ENCODE measurements around the gene DNAH9.
"Not testable (repeated sequence)": the region's sequence is repeated elsewhere in the genome, so short reads cannot be mapped to it uniquely, and the experiment has no call there.

Gene DNAH9

DNA sequence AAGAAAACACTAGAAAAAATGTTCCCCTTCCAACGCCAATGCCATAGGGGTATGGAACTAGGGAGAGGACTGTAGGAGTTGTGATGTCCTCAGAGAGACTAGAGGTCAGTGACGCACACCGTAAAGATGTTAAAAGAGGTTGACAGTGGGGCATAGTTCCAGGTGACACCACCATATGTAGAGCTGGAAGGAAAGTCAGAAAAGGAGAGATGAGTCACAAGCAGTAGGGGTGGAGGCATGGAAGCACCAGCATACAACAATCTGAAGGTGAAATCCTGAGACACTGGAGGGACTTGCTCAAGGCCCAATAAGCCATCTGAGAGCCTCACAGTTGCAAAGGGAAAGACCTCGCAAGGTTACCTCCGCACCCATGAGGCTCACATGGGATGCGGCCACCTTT is 323.0 kb downstream of the DNAH9 start:
- DNase-seq (ENCODE audit: low read depth), result no peak

GRCh38 chr17:11922638-11923037 is 324.4 kb downstream of the DNAH9 start:
- no peak for DNase-seq (ENCODE audit: low read depth)

- no peak for DNase-seq (ENCODE audit: low read depth)
These were observed 325.8 kb downstream of the DNAH9 start for GRCh38 chr17:11924076-11924475.

GRCh38 chr17:11925262-11926021 is 327.2 kb downstream of the DNAH9 start:
- DNase-seq (ENCODE audit: low read depth), result no peak

- DNase-seq (ENCODE audit: low read depth), result no peak
These were observed 330.2 kb downstream of the DNAH9 start for GRCh38 chr17:11928436-11928835.

GRCh38 chr17:11932337-11932898 is 334.1 kb downstream of the DNAH9 start:
- no peak for DNase-seq (ENCODE audit: low read depth)

DNA sequence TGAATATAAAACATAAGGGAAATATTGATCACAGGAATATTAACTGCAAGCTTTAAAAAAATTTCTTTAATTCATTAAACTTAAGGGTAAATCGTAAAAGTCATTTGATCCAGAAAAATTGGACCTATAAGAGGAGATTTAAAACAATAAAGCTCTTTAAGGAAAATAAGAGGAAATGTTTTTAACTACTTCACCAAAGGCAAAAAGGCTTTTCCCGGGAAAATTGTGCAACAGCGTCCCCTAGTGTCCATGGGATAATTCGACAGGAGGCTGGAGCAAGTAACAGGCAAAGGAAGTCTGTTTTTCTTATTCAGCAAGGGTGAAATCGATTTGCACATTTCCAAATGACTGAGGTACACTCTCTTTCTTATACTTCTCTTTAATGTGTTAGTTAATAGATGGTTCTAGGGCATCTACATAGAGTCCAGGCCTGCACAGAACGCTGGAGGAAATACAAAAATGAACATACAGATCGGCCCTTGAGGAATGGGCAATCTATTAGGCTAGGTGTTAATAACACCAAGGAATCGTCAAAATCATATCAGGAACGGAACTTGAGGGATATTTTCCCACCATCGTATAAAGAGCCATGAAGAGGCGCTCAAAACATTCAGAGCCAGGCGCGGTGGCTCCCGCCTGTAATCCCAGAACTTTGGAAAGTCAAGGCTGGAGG is 337.6 kb downstream of the DNAH9 start:
- DNase-seq (ENCODE audit: low read depth), result no peak

GRCh38 chr17:11940904-11941303 is 342.6 kb downstream of the DNAH9 start:
- DNase-seq (ENCODE audit: low read depth), result no peak

- not testable (repeated sequence) for DNase-seq (ENCODE audit: low read depth)
These were observed 344.8 kb downstream of the DNAH9 start for GRCh38 chr17:11943086-11943485.

- no peak for DNase-seq (ENCODE audit: low read depth)
These were observed 345.6 kb downstream of the DNAH9 start for GRCh38 chr17:11943759-11944347.

DNA sequence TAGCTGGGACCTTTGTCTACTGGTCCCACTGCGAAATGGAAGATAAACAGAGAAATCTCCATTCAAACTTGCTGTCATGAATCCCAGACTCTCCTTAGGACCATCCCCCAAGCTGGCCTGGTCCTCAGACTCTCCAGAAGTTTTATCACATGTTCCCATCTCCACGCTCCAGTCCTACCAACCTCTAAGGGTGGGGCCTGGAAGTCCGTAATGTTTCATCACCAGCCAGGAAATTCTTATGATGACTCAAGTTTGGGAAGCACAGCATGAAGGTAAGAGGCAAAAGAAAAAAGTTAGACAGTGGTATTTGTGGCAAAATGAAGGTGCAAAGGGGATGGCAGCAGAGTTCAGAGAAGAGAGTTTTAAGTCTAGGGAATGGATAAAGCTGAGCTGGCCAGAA is 346.3 kb downstream of the DNAH9 start:
- no peak for DNase-seq (ENCODE audit: low read depth)

DNA sequence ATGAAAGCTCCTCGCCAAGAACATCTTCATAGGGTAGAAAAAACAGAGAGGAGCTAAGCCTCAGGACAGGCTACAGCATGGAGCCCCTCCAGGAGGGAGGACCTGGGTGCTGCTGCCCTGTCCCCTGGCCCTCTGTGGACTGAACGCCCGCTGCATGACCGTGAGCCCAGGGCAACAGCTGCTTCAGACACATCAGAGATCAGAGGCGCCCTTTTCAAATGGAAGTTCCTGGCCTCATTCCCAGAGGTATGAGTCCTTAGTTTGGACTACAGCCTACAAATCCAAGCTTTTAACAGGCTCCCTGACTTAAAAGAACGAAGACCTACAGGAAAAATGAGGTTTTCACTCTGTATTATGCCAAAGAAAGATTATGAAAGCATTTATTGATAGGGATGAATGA is 350.5 kb downstream of the DNAH9 start:
- DNase-seq (ENCODE audit: low read depth), result no peak

DNA sequence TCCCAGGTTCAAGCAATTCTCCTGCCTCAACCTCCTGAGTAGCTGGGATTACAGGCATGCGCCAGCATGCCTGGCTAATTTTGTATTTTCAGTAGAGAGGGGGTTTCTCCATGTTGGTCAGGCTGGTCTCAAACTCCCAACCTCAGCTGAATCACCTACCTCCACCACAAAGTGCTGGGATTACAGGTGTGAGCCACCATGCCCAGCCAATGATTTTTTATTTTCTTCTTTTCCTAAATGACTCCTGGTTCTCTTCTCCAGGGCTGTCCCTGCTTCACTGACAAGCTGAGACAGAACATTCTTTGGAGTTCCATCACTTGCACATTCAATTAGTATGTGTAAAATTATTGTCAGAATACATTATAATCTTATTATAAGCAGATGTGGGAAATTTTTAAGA is 351.3 kb downstream of the DNAH9 start:
- not testable (repeated sequence) for DNase-seq (ENCODE audit: low read depth)

- no peak for DNase-seq (ENCODE audit: low read depth)
These were observed 352.7 kb downstream of the DNAH9 start for GRCh38 chr17:11950771-11951519.

GRCh38 chr17:11952610-11953009 is 354.3 kb downstream of the DNAH9 start:
- no peak for DNase-seq (ENCODE audit: low read depth)

- no peak for DNase-seq (ENCODE audit: low read depth)
These were observed 355.7 kb downstream of the DNAH9 start for GRCh38 chr17:11953924-11954323.

GRCh38 chr17:11954936-11955335 is 356.7 kb downstream of the DNAH9 start:
- DNase-seq (ENCODE audit: low read depth), result no peak

DNA sequence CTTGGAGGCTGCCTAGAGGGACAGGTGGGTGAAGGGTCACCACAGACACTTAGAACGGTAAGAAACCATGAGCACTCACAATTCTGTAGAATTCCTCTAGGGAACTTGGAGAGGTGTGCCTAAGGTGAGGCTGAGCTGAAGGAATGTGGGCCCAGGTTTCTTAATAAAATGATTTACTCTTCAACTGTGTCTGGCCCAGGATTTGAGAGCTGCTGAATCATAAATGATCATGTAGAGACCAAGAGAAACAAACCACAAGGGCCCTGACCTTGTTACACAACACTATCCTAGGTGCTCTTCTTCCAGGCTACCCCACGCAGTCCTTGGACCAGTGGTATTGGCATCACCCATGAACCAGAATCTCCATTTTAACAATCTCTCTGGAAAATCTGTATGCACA is 371.3 kb downstream of the DNAH9 start:
- no peak for DNase-seq (ENCODE audit: low read depth)

- not testable (repeated sequence) for DNase-seq (ENCODE audit: low read depth)
These were observed 374.5 kb downstream of the DNAH9 start for GRCh38 chr17:11972741-11973140.

DNA sequence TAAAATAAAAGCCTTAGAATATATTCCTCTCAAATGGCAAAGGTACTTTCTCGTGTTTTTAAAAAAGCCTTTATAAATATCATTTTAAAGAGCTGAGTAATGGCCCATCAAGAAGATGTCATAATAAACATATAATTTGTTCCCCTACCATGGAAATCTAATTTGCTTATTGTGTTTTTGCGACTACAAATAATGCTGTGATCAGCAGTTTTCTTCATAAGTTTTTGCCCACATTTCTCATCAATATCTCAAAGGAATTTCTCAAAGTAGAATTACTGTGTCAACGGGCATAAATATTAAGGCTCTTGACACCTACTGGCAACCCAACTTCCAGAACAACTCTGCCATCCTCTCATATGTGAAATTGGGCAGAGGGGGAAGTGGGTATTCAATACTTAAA is 381.5 kb downstream of the DNAH9 start:
- no peak for DNase-seq (ENCODE audit: low read depth)

DNA sequence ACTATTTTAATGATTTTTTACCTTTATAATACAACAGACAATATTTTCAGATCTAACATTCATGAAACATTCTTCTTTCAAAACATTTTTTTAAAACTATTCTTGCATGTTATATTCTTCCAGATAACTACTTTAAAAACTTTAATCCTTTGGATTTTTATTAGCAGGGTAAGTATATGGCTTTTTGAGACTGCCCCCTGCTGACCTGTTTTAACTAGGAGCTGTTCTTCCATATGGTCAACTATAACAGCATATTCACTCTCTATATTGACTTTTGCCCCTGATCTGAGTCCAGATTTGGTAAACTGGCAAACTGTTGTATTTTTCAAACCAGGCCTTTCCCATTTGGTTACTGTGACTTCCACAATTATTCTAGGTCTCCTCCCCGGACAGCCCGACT is 382.5 kb downstream of the DNAH9 start:
- no peak for DNase-seq (ENCODE audit: low read depth)

DNA sequence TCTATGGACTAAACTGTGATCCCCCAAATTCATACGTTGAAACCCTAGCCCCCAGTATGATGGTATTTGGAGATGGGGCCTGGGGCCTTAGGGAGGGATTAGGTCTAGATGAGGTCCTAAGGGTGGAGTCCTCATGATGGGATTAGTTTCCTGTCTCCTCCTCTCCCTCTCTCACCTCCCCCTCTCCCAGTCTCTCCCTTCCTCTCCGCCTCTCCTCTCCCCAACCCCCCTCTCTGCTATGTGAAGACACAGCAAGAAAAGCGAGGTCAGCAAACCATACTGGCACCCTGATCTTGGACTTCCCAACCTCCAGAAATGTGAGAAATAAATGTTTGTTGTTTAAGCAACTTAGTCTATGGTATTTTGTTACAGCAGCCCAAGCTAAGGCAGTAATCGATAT is 383.6 kb downstream of the DNAH9 start:
- no peak for DNase-seq (ENCODE audit: low read depth)

All from stimulated activated CD8-positive, alpha-beta memory T cell treated with anti-CD3 and anti-CD28 coated beads, Interleukin-7, amount 100 ng/mL, for 24 hours (primary cell).